Astrocyte of the spinal cord (primary cell): ENCODE data around the gene VAV1.
A peak's percentile ranks its signal among the peaks of the same experiment; 100 is the strongest.
"Not testable (repeated sequence)": the region's sequence is repeated elsewhere in the genome, so short reads cannot be mapped to it uniquely, and the experiment has no call there.

Experiments
- DNase-seq: peaks from one replicate; pipeline ENCODE4 v3.0.0; 2011; ENCODE audit warnings: low read depth, low spot score
- H3K4me3 ChIP-seq: 2 replicates; pipeline ENCODE4 v1.5.1; 2011; ENCODE audit warnings: low read depth, mild to moderate bottlenecking, low read length, moderate library complexity
- in situ Hi-C: cut with HindIII; loops from 2 replicates; pipeline ENCODE4 v1.10.0; 2017; ENCODE audit warnings: low sequenced_read_pairs
- TF ChIP-seq, protein P1 (sequence below): IDR thresholded peaks from 2 replicates; pipeline ENCODE4 v1.5.1; 2012; ENCODE audit warnings: low read depth, mild to moderate bottlenecking, low read length, inconsistent platforms

VAV1 gene

DNA sequence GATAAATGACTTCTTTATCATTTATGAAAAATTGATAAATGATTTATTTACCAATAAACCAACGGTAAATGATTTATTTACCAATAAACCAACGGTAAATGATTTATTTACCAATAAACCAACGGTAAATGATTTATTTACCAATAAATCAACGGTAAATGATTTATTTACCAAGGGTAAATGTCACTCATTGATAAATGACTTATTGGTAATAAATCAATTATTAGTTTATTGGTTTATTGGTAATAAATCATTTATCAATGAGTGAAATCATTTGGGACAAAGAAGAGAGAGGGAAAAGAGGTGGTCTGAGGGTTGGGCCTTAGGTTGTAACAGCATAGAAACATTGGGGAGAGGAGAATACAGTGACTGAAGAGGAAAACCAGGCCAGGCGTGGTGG, 21.5 kb downstream of the VAV1 start:
- in situ Hi-C loops, result no loop called here
- no peak overlapping the region for H3K4me3 ChIP-seq
- no peak for DNase-seq
- TF ChIP-seq, protein P1, sequence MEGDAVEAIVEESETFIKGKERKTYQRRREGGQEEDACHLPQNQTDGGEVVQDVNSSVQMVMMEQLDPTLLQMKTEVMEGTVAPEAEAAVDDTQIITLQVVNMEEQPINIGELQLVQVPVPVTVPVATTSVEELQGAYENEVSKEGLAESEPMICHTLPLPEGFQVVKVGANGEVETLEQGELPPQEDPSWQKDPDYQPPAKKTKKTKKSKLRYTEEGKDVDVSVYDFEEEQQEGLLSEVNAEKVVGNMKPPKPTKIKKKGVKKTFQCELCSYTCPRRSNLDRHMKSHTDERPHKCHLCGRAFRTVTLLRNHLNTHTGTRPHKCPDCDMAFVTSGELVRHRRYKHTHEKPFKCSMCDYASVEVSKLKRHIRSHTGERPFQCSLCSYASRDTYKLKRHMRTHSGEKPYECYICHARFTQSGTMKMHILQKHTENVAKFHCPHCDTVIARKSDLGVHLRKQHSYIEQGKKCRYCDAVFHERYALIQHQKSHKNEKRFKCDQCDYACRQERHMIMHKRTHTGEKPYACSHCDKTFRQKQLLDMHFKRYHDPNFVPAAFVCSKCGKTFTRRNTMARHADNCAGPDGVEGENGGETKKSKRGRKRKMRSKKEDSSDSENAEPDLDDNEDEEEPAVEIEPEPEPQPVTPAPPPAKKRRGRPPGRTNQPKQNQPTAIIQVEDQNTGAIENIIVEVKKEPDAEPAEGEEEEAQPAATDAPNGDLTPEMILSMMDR, result no peak

DNA sequence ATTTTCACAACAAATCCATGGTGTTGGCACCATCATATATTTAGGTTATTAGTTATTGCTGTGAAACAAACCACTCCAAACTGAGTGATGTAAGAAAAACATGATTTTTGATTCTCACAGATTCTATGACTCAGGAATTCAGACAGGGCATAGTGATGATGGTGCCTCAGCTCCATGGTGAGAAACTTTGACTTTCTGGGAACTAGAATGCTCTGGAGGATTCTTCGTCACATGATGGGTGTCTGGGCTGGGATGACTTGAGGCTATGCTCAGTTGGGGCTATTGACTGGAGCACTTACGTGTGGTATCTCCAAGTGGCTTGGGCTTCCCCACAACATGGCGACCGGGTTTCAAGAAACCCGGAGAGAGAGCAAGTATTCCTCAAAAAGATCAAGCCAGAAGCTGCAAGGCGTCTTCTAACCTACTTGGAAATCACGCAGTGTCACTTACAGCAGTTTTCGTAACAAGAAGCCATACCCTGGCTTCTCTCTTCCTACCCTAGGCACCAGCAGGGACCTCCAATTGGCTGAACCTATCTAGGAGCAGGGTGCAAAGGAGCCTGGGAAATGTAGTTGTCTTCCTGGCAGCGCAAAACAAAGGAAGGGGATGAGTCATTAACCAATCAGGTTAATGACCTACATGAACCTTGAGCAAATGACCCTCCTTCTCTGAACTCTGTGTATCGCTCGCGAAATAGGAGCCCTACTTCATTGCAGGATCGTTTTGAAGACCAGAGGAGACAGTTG, 22.4 kb downstream of the VAV1 start:
- TF ChIP-seq, protein P1, result no peak
- DNase-seq, result no peak
- in situ Hi-C loops, result no loop called here
- H3K4me3 ChIP-seq, result no peak overlapping the region

DNA sequence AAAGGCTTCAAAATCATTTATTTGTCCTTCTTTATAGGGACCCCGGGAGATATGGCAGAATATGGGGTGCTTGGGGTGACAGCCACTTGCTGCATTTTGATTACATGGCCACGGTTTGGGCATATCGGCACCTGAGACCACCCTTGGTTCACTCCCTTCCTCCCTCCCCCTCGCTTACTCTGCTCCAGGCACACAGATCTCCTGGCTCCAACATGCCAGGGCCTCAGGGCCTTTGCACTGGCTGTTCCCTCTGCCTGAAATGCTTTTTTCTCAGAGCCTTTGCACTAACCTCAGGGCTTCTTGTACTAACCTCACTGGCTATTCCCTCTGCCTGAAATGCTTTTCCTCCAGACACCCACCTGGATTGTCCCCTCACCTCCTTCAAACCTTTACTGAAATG, 23.8 kb downstream of the VAV1 start:
- no peak overlapping the region for H3K4me3 ChIP-seq
- in situ Hi-C loops, result no loop called here
- TF ChIP-seq, protein P1, result no peak
- DNase-seq, result no peak

DNA sequence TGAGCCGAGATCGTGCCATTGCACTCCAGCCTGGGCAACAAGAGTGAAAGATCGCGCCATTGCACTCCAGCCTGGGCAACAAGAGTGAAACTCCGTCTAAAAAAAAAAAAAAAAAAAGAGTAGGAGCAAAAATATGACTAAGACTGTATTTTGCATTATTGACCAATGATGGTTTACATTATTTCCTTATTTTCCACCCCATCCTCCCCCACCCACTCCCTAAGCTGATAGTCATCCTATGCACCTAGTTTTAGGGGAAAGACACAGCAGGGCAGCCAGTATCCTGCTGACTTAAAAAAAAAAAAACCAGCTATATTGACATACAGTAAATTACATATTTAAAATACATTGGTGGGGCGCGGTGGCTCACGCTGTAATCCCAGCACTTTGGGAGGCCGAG, 25.1 kb downstream of the VAV1 start:
- no peak for DNase-seq
- no peak overlapping the region for H3K4me3 ChIP-seq
- in situ Hi-C loops, result no loop called here
- TF ChIP-seq, protein P1, result no peak

DNA sequence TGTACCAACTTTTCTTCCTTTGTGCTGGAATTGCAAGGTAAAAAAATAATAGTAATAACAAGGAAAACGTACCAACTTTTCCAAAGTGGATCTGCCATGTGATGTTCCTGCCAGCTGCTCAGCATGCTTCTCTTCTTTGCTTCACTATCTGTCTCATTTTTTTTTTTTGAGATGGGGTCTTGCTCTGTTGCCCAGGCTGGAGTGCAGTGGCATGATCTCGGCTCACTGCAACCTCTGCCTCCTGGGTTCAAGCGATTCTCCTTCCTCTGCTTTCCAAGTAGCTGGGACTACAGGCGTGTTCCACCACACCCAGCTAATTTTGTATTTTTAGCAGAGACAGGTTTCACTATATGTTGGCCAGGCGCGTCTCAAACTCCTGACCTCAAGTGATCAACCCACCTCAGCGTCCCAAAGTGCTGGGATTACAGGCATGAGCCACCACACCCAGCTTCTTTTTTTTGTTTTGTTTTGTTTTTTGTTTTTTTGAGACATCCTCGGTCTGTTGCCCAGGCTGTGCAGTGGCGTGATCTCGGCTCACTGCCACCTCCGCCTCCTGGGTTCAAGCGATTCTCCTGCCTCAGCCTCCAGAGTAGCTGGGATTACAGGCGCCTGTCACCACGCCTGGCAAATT, 27.8 kb downstream of the VAV1 start:
- DNase-seq, in situ Hi-C loops, H3K4me3 ChIP-seq: not testable (repeated sequence)

- H3K4me3 ChIP-seq, result no peak overlapping the region
- peak; percentile 54 for DNase-seq
- in situ Hi-C loops, result no loop called here
- TF ChIP-seq, protein P1, result no peak
Observed at GRCh38 chr19:6800991-6801484, 28.5 kb downstream of the VAV1 start.

- no peak overlapping the region for H3K4me3 ChIP-seq
- in situ Hi-C loops, result no loop called here
- no peak for DNase-seq
- TF ChIP-seq, protein P1, result no peak
Observed at GRCh38 chr19:6801485-6802086, 29.1 kb downstream of the VAV1 start.
